Measurements from ENCODE around the gene PCDHGB2.
"Not testable (repeated sequence)": the region's sequence is repeated elsewhere in the genome, so short reads cannot be mapped to it uniquely, and the experiment has no call there.

The PCDHGB2 gene

DNA sequence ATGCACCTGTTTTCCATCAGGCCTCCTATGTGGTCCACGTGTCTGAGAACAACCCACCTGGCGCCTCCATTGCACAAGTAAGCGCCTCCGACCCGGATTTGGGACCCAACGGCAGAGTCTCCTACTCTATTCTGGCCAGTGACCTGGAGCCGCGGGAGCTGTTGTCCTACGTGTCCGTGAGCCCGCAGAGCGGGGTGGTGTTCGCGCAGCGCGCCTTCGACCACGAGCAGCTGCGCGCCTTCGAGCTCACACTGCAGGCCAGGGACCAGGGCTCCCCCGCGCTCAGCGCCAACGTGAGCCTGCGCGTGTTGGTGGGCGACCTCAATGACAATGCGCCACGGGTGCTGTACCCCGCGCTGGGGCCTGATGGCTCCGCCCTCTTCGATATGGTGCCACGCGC, 8.2 kb upstream of the PCDHGB2 start:
- no peak for DNase-seq

DNA sequence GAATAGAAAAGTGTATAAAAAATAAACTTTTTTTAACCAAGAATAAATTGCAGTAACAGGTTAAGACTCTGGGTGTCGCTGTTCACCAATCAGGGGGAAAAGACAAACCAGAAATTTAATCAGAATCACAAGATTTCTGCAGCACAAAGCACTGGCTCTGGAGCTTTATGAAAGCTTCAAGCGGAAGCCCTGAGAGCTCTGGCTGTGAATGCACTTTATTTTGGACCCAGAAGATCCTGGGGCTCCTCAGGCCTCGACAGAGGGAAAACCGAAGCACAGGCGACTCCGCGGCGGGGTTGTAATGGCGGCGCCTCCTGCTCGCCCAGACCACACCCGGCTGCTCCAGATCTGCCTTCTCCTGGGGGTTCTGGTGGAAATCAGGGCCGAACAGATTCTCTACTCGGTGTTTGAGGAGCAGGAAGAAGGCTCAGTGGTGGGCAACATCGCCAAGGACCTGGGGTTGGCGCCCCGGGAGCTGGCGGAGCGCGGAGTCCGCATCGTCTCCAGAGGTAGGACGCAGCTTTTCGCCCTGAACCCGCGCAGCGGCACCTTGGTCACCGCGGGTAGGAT, 4.8 kb upstream of the PCDHGB2 start, which contains the start of gene PCDHGA4:
TSS of gene PCDHGA4 (plus strand) at position 122 of the 570 bp plus-strand sequence. CDS start at position 209, 87 bp downstream.
- no peak for DNase-seq

DNA sequence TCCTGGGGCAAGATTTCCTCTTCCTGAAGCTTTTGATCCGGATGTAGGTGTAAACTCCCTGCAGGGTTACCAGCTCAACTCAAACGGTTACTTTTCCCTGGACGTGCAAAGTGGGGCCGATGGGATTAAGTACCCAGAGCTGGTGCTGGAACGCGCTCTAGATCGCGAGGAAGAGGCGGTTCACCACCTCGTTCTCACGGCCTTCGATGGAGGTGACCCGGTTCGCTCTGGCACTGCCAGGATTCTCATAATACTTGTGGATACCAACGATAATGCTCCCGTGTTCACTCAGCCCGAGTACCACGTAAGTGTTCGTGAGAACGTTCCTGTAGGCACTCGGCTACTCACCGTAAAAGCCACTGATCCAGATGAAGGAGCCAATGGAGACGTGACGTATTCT, 4.2 kb upstream of the PCDHGB2 start:
- DNase-seq = no peak

DNA sequence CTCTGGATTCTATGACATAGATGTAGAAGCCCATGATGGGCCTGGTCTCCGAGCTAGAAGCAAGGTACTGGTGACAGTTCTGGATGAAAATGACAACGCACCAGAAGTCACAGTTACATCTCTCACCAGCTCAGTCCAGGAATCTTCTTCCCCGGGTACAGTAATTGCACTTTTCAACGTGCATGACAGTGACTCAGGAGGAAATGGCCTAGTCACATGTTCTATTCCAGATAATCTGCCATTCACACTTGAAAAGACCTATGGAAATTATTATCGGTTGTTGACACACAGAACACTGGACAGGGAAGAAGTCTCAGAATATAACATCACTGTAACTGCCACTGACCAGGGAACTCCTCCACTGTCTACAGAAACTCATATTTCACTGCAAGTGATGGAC, 3.7 kb upstream of the PCDHGB2 start:
- no peak for DNase-seq

DNA sequence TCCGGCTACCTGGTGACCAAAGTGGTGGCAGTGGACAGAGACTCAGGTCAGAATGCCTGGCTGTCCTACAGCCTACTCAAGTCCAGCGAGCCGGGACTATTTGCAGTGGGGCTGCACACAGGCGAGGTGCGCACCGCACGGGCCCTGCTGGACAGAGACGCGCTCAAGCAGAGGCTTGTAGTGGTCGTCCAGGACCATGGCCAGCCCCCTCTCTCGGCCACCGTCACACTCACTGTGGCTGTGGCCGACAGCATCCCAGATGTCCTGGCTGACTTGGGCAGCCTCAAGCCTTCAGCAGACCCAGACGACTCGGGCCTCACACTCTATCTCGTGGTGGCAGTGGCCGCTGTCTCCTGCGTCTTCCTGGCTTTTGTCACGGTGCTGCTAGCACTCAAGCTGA, 2.8 kb upstream of the PCDHGB2 start:
- no peak for DNase-seq

DNA sequence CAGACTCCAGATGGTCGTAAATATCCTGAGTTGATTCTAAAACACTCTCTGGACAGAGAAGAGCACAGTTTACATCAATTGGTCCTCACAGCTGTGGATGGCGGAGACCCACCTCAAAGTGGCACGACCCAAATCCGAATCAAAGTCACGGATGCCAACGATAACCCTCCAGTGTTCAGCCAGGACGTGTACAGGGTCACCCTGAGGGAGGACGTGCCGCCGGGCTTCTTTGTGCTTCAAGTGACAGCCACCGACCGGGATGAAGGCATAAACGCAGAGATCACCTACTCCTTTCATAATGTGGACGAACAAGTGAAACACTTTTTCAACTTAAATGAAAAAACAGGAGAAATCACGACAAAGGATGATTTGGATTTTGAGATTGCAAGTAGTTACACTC, 891 bp downstream of the PCDHGB2 start:
- DNase-seq = no peak

DNA sequence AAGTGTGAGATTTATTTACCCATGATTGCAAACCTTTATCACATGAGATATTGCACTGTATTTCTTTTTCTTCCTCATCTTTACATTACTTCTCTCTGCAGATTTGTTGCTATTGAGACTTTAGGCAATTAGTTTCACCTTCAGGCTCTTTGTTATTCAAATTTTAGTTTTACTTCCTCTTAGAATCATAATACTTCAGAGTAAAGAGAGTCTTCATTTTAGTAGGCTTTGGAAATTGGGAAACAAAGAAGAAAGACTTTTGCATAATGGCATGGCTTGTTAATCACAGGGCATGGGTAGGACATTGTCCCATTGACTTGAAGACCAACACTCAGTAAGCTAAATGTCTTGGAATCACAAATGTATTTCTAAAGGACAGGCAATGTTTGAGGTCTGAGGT, 2.9 kb downstream of the PCDHGB2 start:
- no peak for DNase-seq

DNA sequence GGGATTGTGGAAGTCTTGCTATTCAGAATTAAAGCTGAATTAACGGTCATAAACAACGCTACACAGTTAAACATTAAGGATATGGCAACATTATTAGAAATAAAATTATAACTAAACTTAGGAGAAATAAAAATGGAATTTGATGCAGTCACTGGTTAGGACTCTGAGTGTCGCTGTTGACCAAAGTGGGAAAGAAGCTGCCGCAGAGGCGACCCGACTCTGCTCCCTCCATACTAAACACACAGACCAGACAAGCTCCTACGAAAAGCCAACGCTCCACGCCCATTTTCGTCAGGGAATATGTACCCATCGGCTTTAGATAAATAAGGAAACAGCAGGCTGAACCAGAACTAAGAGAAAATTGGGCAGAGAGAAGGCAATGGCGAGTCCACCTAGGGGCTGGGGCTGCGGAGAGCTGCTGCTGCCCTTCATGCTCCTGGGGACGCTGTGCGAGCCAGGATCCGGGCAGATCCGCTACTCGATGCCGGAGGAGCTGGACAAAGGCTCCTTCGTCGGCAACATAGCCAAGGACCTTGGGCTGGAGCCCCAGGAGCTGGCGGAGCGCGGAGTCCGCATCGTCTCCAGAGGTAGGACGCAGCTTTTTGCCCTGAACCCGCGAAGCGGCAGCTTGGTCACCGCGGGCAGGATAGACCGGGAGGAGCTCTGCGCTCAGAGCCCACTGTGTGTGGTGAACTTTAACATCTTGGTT, 4.3 kb downstream of the PCDHGB2 start, which contains the start of gene PCDHGA5:
TSS of gene PCDHGA5 (plus strand) at position 211 of the 709 bp plus-strand sequence. CDS start at position 380, 169 bp downstream.
- no peak for DNase-seq

DNA sequence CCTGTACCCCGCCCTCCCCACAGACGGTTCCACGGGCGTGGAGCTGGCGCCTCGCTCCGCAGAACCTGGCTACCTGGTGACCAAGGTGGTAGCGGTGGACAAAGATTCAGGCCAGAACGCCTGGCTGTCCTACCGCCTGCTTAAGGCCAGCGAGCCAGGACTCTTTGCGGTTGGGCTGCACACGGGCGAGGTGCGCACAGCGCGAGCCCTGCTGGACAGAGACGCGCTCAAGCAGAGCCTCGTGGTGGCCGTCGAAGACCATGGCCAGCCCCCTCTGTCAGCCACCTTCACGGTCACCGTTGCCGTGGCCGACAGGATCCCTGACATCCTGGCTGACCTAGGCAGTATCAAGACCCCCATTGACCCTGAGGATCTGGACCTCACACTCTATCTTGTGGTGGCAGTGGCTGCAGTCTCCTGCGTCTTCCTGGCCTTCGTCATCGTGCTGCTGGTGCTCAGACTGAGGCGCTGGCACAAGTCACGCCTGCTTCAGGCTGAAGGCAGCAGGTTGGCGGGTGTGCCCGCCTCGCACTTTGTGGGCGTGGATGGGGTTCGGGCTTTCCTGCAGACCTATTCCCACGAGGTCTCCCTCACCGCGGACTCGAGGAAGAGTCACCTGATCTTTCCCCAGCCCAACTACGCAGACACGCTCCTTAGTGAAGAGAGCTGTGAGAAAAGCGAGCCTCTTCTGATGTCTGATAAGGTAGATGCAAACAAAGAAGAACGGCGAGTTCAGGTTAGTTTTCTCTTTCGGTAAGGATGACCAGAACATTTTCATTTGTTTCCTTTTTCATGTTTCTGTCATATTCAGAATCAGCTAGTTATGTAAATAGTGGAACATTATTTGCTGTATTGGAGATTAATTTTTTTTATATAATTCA, 6.5 kb downstream of the PCDHGB2 start:
- no peak for DNase-seq

DNA sequence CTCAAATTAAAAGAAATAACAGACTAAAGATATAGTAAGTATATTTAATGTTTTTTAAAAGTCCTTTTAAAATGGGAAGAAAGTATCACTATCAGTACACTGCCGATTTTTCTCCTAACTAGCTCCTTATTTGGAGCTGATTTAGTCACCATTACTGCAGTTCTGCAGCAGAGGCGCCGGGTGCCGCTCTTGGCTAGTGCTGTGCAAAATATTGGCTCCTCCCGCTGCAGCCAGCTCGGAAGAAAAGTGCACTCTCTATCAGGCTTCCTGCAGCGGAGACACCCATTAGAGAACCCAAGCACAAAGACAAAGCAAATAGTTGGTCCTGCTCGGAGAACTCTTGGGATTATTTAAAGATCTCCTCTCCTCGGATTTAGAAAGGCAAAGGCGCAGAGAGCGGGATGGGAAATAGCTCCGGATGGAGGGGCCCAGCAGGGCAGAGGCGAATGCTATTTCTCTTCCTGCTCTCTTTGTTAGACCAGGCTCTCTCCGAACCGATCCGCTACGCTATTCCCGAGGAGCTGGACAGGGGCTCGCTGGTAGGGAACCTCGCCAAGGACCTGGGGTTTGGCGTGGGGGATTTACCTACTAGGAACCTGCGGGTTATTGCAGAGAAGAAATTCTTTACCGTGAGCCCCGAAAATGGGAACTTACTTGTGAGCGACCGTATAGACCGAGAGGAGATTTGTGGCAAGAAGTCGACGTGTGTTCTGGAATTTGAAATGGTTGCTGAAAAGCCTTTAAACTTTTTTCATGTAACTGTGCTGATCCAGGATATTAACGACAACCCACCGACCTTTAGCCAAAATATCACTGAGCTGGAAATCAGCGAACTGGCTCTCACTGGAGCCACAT, 10.4 kb downstream of the PCDHGB2 start, which contains the start of gene PCDHGB3:
TSS of gene PCDHGB3 (plus strand) at position 249 of the 855 bp plus-strand sequence. CDS start at position 402, 153 bp downstream.
- DNase-seq = peak in 2 of 5 experiments; percentile 30 to 52

DNA sequence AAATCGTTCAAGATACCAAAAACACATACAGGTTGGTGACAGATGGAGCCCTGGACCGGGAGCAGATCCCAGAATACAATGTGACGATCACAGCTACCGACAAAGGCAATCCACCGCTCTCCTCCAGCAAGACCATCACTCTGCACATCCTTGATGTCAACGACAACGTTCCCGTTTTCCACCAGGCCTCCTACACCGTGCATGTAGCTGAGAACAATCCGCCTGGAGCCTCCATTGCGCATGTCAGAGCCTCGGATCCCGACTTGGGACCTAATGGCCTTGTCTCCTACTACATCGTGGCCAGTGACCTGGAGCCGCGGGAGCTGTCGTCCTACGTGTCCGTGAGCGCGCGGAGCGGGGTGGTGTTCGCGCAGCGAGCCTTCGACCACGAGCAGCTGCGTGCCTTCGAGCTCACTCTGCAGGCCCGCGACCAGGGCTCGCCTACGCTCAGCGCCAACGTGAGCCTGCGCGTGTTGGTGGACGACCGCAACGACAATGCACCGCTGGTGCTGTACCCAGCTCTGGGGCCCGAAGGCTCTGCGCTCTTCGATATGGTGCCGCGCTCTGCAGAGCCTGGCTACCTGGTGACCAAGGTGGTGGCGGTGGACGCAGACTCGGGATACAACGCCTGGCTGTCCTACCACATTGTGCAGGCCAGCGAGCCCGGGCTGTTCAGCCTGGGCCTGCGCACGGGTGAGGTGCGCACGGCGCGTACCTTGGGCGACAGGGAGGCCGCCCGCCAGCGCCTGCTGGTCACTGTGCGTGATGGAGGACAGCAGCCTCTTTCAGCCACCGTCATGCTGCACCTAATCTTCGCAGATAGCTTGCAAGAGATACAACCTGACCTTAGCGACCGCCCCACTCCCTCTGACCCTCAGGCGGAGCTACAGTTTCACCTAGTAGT, 12.0 kb downstream of the PCDHGB2 start:
- no peak for DNase-seq

DNA sequence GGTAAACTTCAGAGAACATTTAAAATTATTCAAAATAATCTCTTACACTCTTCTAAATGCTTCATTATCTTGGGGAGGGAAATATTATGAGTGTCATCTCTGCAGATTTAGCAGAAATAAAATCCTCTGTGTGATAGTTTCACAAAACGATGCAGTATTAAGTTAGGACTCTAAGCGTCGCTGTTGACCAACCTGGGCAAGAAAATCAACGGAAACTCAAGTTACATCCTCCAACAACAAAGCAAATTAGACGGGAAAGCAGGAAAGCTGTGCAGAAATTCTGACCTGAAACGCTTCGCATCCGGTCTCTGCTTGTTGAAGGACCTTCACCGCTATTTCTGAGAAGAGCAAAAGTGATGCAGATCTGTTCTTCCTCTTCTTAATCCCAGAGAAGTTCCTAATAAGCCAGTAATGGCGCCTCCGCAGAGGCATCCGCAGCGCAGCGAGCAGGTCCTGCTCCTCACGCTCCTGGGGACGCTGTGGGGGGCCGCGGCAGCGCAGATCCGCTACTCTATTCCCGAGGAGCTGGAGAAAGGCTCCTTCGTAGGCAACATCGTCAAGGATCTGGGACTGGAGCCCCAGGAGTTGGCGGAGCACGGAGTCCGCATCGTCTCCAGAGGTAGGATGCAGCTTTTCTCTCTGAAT, 14.0 kb downstream of the PCDHGB2 start, which contains the start of gene PCDHGA6:
TSS of gene PCDHGA6 (plus strand) at position 219 of the 645 bp plus-strand sequence. CDS start at position 412, 193 bp downstream.
- DNase-seq = no peak

DNA sequence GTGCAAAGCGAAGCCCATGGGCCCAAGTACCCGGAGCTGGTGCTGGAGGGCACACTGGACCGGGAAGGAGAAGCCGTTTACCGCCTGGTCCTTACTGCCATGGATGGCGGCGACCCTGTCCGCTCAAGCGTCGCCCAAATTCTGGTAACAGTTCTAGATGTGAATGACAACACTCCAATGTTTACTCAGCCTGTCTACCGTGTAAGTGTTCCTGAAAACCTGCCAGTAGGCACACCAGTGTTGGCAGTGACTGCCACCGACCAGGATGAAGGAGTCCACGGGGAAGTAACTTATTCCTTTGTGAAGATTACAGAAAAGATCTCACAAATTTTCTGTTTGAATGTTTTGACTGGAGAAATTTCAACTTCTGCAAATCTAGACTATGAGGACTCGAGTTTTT, 14.8 kb downstream of the PCDHGB2 start:
- DNase-seq = no peak

DNA sequence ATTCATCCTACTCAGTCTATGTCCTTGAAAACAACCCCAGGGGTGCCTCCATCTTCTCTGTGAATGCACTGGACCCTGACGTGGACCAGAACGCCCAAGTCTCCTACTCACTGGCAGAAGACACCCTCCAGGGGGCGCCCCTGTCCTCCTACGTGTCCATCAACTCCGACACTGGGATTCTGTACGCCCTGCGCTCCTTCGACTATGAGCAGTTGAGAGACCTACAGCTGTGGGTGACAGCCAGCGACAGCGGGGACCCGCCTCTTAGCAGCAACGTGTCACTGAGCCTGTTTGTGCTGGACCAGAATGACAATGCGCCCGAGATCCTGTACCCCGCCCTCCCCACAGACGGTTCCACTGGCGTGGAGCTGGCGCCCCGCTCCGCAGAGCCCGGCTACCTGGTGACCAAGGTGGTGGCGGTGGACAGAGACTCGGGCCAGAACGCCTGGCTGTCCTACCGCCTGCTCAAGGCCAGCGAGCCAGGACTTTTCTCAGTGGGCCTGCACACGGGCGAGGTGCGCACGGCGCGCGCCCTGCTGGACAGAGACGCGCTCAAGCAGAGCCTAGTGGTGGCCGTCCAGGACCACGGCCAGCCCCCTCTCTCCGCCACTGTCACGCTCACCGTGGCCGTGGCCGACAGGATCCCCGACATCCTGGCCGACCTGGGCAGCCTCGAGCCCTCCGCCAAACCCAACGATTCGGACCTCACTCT, 15.8 kb downstream of the PCDHGB2 start:
- DNase-seq = not testable (repeated sequence)

DNA sequence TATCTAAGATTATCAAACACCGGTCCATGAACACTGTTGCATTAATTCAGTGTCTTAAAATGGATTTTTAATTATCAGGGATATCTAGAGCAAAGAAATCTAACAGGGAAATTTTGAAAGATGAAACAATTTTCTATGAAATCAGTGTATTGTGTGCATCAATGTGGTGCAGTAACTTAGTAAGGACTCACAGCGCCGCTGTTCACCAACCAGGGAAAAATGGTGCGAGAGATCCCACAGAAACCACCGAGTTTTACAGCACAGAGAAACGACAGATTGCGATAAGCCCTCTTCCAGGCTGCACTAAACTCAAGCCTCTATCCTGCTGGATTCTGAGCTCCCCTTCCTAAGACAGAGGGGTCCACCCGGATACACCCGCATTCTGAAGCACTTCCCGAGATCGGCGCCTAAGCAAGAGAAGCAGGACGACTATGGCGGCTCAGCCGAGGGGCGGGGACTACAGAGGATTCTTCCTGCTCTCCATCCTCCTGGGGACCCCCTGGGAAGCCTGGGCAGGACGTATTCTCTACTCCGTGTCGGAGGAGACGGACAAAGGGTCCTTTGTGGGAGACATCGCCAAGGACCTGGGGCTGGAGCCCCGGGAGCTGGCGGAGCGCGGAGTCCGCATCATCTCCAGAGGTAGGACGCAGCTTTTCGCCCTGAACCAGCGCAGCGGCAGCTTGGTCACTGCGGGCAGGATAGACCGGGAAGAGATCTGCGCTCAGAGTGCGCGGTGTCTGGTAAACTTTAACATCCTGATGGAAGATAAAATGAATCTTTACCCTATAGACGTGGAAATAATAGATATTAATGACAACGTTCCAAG, 22.9 kb downstream of the PCDHGB2 start, which contains the start of gene PCDHGA7:
TSS of gene PCDHGA7 (plus strand) at position 274 of the 826 bp plus-strand sequence. CDS start at position 432, 158 bp downstream.
- DNase-seq = peak in 1 of 5 experiments; percentile 11

DNA sequence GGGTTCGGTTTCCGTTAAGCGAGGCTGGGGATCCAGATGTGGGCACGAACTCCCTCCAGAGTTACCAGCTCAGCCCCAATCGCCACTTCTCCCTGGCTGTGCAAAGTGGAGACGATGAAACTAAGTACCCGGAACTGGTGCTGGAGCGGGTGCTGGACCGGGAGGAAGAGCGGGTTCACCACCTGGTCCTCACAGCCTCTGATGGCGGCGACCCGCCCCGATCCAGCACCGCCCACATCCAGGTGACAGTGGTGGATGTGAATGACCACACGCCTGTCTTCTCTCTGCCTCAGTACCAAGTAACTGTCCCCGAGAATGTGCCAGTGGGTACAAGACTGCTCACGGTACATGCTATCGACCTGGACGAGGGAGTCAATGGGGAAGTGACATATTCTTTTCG, 23.6 kb downstream of the PCDHGB2 start:
- DNase-seq = no peak

DNA sequence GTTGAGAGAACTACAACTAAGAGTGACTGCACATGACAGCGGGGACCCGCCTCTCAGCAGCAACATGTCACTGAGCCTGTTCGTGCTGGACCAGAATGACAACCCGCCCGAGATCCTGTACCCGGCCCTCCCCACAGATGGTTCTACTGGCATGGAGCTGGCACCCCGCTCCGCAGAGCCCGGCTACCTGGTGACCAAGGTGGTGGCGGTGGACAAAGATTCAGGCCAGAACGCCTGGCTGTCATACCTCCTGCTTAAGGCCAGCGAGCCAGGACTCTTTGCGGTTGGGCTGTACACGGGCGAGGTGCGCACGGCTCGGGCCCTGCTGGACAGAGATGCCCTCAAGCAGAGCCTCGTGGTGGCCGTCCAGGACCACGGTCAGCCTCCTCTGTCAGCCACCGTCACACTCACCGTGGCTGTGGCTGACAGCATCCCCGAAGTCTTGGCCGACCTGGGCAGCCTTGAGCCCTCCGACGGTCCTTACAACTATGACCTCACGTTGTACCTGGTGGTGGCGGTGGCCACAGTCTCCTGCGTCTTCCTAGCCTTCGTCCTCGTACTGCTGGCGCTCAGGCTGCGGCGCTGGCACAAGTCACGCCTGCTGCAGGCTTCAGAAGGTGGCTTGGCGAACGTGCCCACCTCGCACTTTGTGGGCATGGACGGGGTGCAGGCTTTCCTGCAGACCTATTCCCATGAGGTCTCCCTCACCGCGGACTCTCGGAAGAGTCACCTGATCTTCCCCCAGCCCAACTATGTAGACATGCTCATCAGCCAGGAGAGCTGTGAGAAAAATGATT, 24.9 kb downstream of the PCDHGB2 start:
- DNase-seq = no peak

Data from T-helper 2 cell (primary cell).